NT2/D1 (cell line): ENCODE data around the gene CPT2.
"Not testable (repeated sequence)": the region's sequence is repeated elsewhere in the genome, so short reads cannot be mapped to it uniquely, and the experiment has no call there.

Experiments
- DNase-seq: peaks from one replicate; pipeline ENCODE4 v3.0.0-alpha.2; 2011; ENCODE audit warnings: low read depth, low spot score
- H3K27me3 ChIP-seq: 2 replicates; pipeline ENCODE4 v1.6.0; 2011; ENCODE audit warnings: mild to moderate bottlenecking; ENCODE audit not compliant: insufficient read length, insufficient read depth
- H3K36me3 ChIP-seq: 2 replicates; pipeline ENCODE4 v1.6.1; 2011; ENCODE audit warnings: mild to moderate bottlenecking, low read length, mixed read lengths; ENCODE audit not compliant: insufficient read depth, insufficient read length
- H3K4me1 ChIP-seq: 2 replicates; pipeline ENCODE4 v1.5.1; 2011; ENCODE audit not compliant: insufficient read depth, insufficient read length
- H3K4me3 ChIP-seq: 2 replicates; pipeline ENCODE4 v1.5.1; 2011; ENCODE audit warnings: low read depth; ENCODE audit not compliant: insufficient read length
- H3K9ac ChIP-seq: 2 replicates; pipeline ENCODE4 v1.6.0; 2011; ENCODE audit warnings: low read depth; ENCODE audit not compliant: insufficient read length
- H3K9me3 ChIP-seq: 2 replicates; pipeline ENCODE4 v1.5.1; 2011; ENCODE audit warnings: mild to moderate bottlenecking, low read length; ENCODE audit not compliant: insufficient read depth
- SUZ12 ChIP-seq: IDR thresholded peaks from 2 replicates; pipeline ENCODE4 v1.6.1; 2011; ENCODE audit not compliant: insufficient read length, insufficient read depth; ENCODE audit errors: extremely low read depth
- YY1 ChIP-seq: IDR thresholded peaks from 2 replicates; pipeline ENCODE4 v1.6.1; 2011; ENCODE audit not compliant: insufficient read length, insufficient read depth
- ZNF274 ChIP-seq: IDR thresholded peaks from 2 replicates; pipeline ENCODE4 v1.6.1; 2011; ENCODE audit warnings: mild to moderate bottlenecking, low read depth, low read length

The CPT2 gene

DNA sequence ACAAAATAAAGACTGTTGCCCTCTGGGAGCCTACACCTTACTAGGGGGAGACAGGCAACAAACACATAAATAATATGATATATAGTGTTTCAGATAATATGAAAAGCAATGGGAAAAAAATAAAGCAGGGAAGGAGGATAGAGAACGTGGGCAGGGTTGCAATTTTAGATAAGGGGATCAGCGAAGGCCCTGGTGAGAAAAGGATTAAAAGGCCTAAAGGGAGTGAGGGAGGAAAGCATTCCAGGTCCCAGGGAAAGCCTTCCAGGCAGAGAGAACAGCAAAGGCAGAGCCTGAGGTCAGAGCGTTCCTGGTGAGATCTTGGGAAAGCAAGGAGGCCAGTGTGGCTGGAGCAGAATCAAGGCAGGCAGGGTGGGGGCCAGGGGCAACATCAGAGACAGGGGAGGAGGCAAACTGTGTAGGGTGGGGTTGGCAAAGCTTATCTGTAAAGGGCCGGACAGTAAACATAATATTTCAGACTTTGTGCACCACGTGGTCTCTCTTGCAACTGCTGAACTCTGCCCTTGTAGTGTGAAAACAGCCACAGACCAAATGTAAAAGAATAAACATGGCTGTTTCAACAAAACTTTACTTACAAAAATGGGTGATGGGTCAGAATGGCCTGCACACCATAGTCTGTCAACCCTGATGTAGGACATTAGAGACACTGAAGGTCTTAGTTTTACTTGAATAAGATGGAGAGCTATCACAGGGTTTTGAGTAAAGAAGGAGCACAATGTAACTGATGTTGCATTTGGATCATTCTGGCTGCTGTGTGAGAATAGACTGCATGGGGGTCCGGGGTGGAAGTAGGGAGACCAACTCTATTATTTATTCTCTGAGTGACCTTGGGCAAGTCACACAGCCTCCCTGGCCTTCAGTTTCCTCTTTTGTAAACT is 13.3 kb upstream of the CPT2 start:
- TF ChIP-seq ZNF274 = no peak
- no peak for TF ChIP-seq SUZ12
- TF ChIP-seq YY1 = no peak
- Histone ChIP-seq H3K9me3 (no peaks in the 10 kb centered on the region), H3K4me1 (no peaks in the 10 kb centered on the region), H3K36me3 (no peaks in the 10 kb centered on the region), H3K27me3 (peaks cover 9% of the 10 kb centered on the region), H3K4me3 (no peak overlapping the region), H3K9ac (no peak overlapping the region)
- DNase-seq = no peak

DNA sequence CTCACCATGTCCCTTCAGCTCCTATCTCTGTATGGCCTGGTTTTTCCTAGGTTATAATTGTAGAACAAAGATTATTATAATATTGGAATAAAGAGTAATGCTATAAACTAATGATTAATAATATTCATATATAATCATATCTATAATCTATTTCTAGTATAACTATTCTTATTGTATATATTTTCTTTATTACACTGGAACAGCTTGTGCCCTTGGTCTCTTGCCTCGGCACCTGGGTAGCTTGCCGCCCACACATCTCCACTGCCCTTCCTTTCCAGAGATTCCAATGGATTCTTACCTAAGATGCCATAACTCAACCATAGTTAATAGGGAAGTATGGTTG is 10.7 kb upstream of the CPT2 start:
- H3K27me3 ChIP-seq, H3K9me3 ChIP-seq, DNase-seq, H3K4me1 ChIP-seq, H3K36me3 ChIP-seq, H3K9ac ChIP-seq, H3K4me3 ChIP-seq: not testable (repeated sequence)

DNA sequence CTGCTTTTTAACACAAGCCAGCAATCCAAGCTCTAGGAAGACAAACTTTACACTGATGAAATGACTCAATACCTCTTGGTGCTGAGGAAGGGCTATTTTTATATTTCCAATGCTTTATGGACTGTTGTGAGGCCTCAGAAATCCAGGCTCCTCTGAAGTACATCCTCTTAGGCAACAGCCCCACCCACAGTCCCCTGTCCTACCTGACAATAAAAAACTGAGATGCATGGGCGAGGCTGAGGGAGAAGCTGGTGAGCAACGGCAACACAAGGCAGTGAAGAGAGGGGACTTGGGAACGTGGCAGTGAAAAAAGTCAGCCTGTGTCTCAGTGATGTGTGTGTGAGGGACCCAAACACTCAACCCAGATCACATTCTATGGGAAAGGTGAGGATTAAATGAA is 10.1 kb upstream of the CPT2 start:
- H3K4me1 ChIP-seq = no peaks in the 10 kb centered on the region
- H3K9me3 ChIP-seq = no peaks in the 10 kb centered on the region
- no peaks in the 10 kb centered on the region for H3K27me3 ChIP-seq
- no peaks in the 10 kb centered on the region for H3K36me3 ChIP-seq
- no peak overlapping the region for H3K9ac ChIP-seq
- TF ChIP-seq YY1 (no peak), SUZ12 (no peak), ZNF274 (no peak)
- DNase-seq = no peak
- no peak overlapping the region for H3K4me3 ChIP-seq

DNA sequence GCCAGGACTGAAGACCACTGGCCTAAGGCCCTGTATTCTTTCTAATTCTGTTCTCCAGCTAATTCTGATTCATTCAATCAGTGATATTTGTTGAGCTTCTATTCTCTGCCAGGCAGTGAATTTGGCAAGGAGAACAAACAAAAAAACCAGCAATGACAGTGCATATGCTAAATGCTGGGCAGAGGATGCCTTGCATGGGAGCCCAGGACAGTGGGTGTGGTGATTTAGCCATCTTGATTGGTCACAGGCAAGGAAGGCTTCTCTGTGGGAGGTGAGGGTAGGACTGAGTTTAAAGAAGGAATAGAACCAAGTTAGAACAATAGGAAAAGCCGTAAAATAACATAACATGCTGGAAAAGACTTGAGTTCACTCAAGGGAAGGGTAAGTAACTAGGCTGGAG is 9.2 kb upstream of the CPT2 start:
- Histone ChIP-seq H3K9me3 (no peaks in the 10 kb centered on the region), H3K4me3 (no peak overlapping the region), H3K4me1 (no peaks in the 10 kb centered on the region), H3K9ac (no peak overlapping the region), H3K27me3 (no peaks in the 10 kb centered on the region), H3K36me3 (no peaks in the 10 kb centered on the region)
- no peak for TF ChIP-seq SUZ12
- TF ChIP-seq YY1 = no peak
- TF ChIP-seq ZNF274 = no peak
- no peak for DNase-seq

DNA sequence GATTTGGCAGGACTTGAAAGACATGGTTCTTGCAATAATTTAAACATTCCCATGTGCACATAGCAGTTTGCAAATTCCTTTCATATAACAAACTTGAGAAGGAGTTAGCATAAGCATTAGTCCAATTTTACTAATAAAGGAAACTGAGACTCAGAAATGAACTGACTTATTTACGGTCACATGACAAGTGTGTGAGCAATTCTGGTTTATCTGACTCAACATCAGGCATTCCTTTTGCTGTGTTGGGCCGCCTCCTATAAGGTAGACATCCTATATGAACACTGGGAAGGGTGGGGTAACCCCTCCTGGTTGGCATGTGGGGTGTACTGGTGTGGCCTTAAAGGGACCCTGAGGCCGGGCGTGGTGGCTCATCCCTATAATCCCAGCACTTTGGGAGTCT is 8.5 kb upstream of the CPT2 start:
- Histone ChIP-seq H3K4me1 (no peaks in the 10 kb centered on the region), H3K9ac (no peak overlapping the region), H3K9me3 (no peaks in the 10 kb centered on the region), H3K36me3 (no peaks in the 10 kb centered on the region), H3K27me3 (no peaks in the 10 kb centered on the region), H3K4me3 (no peak overlapping the region)
- no peak for DNase-seq
- TF ChIP-seq SUZ12 = no peak
- TF ChIP-seq ZNF274 = no peak
- no peak for TF ChIP-seq YY1

DNA sequence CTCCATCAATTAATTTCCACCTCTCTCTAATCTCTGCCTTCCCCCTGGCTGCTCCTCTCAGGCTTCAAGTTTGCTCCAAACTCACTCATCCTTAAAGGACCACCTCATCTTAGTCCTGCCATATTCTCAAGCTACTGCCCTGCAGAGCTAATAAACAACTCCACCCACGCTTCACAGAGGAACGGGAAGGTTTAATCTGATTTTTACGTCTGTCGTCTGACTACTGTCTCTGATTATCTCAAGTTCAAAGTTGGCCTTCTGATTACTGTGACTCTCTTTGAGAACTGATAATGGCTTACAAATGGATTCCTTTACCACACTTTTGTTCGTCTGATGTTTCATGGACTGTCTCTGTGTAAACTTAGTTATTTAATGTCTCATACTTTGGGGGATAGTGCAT is 7.6 kb upstream of the CPT2 start:
- Histone ChIP-seq H3K9me3 (no peaks in the 10 kb centered on the region), H3K9ac (no peak overlapping the region), H3K36me3 (no peaks in the 10 kb centered on the region), H3K4me3 (no peak overlapping the region), H3K4me1 (no peaks in the 10 kb centered on the region), H3K27me3 (no peaks in the 10 kb centered on the region)
- no peak for DNase-seq
- TF ChIP-seq YY1 = no peak
- no peak for TF ChIP-seq SUZ12
- TF ChIP-seq ZNF274 = no peak

DNA sequence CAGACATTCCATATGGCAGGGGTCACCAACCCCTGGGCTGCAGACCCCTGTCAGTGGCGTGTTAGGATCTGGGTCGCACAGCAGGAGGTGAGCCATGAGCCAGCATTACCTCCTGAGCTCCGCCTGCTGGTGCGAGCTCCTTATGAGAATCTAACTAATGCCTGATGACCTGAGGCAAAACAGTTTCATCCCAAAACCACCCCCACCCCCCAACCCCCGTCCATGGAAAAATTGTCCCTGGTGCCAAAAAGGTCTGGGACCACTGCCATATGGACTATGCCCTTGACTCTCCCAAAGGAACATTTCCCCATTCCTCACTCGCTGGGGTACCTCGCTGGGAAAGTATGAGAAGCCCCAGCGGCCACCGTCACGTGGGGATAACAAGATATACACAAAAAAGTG is 6.4 kb upstream of the CPT2 start:
- Histone ChIP-seq H3K4me1 (no peaks in the 10 kb centered on the region), H3K36me3 (no peaks in the 10 kb centered on the region), H3K4me3 (no peak overlapping the region), H3K9ac (no peak overlapping the region), H3K27me3 (peaks cover 7% of the 10 kb centered on the region), H3K9me3 (no peaks in the 10 kb centered on the region)
- TF ChIP-seq ZNF274 = no peak
- no peak for TF ChIP-seq YY1
- TF ChIP-seq SUZ12 = no peak
- no peak for DNase-seq
